ENCODE measurements around the gene KRTAP12-3.

DNA sequence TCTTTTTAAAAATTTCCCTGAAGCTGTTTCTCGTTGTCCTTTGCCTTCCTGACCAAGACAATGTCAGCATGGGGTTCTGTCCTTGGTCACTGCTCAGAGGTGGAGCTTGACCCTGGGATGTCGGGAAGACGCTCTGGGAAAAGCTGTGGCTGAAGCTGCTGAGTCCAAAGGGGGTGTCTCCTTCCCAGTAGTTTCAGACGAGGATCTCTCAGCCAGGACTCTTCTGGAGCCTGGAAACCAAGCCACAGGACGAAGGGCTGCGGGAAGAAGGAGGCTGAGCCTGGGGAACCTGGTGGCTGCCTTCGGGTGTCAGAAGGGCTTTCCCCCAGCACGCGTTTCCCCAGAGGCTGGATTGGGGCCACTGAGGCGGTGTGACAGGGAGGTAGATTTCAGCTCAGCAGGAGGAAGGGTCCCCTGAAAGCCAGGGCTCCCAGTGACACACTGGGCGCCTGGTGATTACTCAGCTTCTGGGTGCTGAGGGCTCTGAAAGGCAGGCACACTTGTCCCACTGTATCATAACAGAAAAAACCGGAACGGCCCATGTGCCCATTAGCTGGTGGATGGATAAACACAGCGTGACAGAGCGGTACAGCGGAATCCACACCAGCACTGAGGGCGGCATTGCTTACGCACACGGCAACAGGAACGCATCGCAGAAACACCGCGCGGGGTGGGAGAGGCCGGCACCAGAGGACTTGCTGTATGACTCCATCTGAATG lies 29.3 kb downstream of the KRTAP12-3 start:
- TF ChIP-seq, protein P1, sequence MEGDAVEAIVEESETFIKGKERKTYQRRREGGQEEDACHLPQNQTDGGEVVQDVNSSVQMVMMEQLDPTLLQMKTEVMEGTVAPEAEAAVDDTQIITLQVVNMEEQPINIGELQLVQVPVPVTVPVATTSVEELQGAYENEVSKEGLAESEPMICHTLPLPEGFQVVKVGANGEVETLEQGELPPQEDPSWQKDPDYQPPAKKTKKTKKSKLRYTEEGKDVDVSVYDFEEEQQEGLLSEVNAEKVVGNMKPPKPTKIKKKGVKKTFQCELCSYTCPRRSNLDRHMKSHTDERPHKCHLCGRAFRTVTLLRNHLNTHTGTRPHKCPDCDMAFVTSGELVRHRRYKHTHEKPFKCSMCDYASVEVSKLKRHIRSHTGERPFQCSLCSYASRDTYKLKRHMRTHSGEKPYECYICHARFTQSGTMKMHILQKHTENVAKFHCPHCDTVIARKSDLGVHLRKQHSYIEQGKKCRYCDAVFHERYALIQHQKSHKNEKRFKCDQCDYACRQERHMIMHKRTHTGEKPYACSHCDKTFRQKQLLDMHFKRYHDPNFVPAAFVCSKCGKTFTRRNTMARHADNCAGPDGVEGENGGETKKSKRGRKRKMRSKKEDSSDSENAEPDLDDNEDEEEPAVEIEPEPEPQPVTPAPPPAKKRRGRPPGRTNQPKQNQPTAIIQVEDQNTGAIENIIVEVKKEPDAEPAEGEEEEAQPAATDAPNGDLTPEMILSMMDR (IDR thresholded peaks at IDR 0.05): no peak
- TF ChIP-seq EZH2 (IDR thresholded peaks at IDR 0.05; ENCODE audit: borderline replicate concordance, insufficient read depth, low read depth, low read length, poor library complexity, severe bottlenecking): no peak
